ENCODE results near the gene CCDC148. TPM values are rescaled to one million over a fixed set of nuclear protein-coding genes. Genes with fewer than 3 reads are reported as not detected.

Gene CCDC148
- total RNA-seq, 1 donor from 2014 or later: 1.0 TPM

DNA sequence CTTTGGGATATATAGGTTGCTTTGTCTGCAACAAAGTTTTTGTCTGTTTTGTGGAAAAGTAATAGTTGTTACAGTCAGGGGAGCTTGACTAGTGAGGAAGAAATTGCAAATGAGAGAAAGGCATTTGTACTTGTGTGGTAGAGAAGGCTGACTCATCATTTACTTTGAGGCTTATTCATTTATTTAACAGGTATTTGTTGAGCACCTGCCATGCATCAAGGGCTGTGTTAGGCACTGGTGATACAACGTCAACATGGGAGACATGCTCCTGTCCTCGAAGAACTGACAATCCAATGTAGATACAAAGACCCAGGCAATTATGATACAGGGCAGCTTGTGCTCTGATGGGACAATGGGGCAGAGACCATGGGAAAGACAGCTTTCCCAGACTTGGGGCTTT lies 275.4 kb downstream of the CCDC148 start:
- DNase-seq (ENCODE audit: low read depth): no peak
- H3K27me3 ChIP-seq (ENCODE audit: control insufficient read depth, insufficient read depth, low read length): no peaks in the 10 kb centered on the region
- TF ChIP-seq, protein P1, sequence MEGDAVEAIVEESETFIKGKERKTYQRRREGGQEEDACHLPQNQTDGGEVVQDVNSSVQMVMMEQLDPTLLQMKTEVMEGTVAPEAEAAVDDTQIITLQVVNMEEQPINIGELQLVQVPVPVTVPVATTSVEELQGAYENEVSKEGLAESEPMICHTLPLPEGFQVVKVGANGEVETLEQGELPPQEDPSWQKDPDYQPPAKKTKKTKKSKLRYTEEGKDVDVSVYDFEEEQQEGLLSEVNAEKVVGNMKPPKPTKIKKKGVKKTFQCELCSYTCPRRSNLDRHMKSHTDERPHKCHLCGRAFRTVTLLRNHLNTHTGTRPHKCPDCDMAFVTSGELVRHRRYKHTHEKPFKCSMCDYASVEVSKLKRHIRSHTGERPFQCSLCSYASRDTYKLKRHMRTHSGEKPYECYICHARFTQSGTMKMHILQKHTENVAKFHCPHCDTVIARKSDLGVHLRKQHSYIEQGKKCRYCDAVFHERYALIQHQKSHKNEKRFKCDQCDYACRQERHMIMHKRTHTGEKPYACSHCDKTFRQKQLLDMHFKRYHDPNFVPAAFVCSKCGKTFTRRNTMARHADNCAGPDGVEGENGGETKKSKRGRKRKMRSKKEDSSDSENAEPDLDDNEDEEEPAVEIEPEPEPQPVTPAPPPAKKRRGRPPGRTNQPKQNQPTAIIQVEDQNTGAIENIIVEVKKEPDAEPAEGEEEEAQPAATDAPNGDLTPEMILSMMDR (IDR thresholded peaks at IDR 0.05; ENCODE audit: insufficient read depth, low read length, poor library complexity, severe bottlenecking): no peak
- no peaks in the 10 kb centered on the region for H3K36me3 ChIP-seq (ENCODE audit: control insufficient read depth, insufficient read depth, low read length)
- H3K4me3 ChIP-seq (ENCODE audit: low read depth, low read length): no peak overlapping the region

DNA sequence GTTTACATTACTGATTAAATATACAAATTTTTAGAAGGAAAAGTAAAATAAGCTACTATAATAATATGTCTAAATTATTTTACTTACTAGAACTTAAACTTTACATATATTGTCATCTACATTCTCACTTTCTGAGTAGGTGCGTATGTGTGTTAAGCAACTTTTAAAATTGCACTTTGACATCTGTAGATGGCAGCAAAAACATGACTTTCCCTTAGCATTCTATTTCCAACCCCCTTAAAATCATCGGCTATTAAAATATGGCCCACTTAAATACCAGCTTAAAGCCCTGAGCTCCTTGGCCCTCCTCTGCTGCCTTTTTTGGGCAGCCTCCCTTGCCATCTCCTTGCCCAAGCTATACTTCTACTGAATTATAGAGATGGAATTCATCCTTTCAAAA lies 276.9 kb downstream of the CCDC148 start:
- no peaks in the 10 kb centered on the region for H3K36me3 ChIP-seq (ENCODE audit: control insufficient read depth, insufficient read depth, low read length)
- H3K4me3 ChIP-seq (ENCODE audit: low read depth, low read length): no peak overlapping the region
- no peaks in the 10 kb centered on the region for H3K27me3 ChIP-seq (ENCODE audit: control insufficient read depth, insufficient read depth, low read length)
- no peak for DNase-seq (ENCODE audit: low read depth)
- TF ChIP-seq, protein P1 (IDR thresholded peaks at IDR 0.05; ENCODE audit: insufficient read depth, low read length, poor library complexity, severe bottlenecking): no peak

DNA sequence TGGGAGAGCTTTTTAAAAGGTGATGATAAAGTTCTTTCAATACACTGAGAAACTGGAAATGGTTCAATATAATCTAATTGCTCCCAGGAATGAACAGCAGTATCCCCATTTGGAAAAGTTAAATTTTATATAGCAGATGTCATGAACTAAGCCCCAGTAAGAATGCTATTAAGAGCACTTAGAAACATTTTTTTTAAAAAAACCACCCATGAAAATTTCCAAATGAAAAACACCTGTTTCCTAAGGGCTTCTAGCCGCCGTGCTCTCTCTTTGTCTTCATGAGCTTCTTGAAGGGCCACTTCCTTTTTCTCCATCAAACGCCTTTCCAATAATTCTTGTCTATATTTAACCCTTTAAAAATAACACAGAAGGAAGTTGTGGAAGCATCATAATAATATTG lies 277.9 kb downstream of the CCDC148 start:
- TF ChIP-seq, protein P1 (IDR thresholded peaks at IDR 0.05; ENCODE audit: insufficient read depth, low read length, poor library complexity, severe bottlenecking): no peak
- Histone ChIP-seq H3K36me3 (ENCODE audit: control insufficient read depth, insufficient read depth, low read length) (no peaks in the 10 kb centered on the region), H3K27me3 (ENCODE audit: control insufficient read depth, insufficient read depth, low read length) (no peaks in the 10 kb centered on the region), H3K4me3 (ENCODE audit: low read depth, low read length) (no peak overlapping the region)
- no peak for DNase-seq (ENCODE audit: low read depth)

DNA sequence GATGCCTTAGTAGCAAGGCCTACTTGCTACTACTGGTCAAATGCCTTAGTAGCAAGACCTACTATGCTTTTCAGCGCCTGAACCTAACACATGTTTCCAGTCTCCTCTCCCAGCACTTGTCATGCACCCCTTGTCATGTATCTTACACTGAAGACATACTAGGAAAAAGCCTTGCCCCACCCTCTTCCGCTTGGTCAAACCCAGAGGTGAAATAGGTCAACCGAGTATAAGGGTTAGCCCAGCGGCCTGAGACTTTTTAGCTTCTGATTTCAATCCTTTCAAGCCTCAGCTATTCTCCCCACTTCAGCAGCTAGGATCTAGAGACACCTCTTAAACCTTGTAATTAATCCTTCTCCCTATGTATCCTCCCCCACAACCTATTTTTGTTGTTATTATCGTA lies 281.6 kb downstream of the CCDC148 start:
- Histone ChIP-seq H3K36me3 (ENCODE audit: control insufficient read depth, insufficient read depth, low read length) (no peaks in the 10 kb centered on the region), H3K27me3 (ENCODE audit: control insufficient read depth, insufficient read depth, low read length) (no peaks in the 10 kb centered on the region), H3K4me3 (ENCODE audit: low read depth, low read length) (no peak overlapping the region)
- TF ChIP-seq, protein P1 (IDR thresholded peaks at IDR 0.05; ENCODE audit: insufficient read depth, low read length, poor library complexity, severe bottlenecking): no peak
- DNase-seq (ENCODE audit: low read depth): no peak

DNA sequence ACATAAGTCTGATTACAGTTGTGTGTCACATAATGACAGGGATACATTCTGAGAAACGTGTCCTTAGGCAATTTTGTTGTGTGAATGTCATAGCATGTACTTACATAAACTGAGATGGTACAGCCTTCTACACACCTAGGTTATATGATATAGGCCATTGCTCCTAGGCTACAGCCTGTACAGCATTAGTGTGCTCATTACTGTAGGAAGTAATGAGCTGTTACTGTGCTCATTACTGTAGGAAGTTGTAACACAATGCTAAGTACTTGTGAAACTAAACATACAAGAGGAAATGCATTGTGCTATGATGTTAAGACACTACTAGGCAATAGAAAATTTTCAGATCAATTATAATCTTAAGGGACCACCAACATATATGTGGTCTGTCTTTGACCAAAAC lies 282.1 kb downstream of the CCDC148 start:
- TF ChIP-seq, protein P1 (IDR thresholded peaks at IDR 0.05; ENCODE audit: insufficient read depth, low read length, poor library complexity, severe bottlenecking): no peak
- Histone ChIP-seq H3K4me3 (ENCODE audit: low read depth, low read length) (no peak overlapping the region), H3K36me3 (ENCODE audit: control insufficient read depth, insufficient read depth, low read length) (no peaks in the 10 kb centered on the region), H3K27me3 (ENCODE audit: control insufficient read depth, insufficient read depth, low read length) (no peaks in the 10 kb centered on the region)
- no peak for DNase-seq (ENCODE audit: low read depth)

DNA sequence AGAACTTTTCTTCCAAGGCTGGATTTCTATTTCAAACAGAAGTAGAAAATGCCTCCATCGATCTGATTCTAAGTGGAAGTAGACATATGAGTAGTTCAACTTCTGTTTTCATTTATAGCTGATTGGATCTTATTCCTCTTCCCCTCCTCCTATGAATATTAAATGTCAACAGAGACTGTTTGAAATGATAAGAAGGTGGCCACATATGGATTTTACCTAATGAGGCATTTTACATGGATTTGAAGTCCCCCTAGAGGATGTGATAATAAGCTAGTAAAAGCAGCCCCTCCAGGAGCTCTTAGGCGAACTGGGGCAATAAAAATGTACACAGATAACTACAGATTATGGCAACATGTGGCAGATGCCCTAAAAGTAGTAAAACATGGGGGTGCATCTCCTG lies 283.8 kb downstream of the CCDC148 start:
- no peak for DNase-seq (ENCODE audit: low read depth)
- H3K36me3 ChIP-seq (ENCODE audit: control insufficient read depth, insufficient read depth, low read length): no peaks in the 10 kb centered on the region

More for the DNA sequence above, 283.8 kb downstream of the CCDC148 start:
- TF ChIP-seq, protein P1 (IDR thresholded peaks at IDR 0.05; ENCODE audit: insufficient read depth, low read length, poor library complexity, severe bottlenecking): no peak
- no peak overlapping the region for H3K4me3 ChIP-seq (ENCODE audit: low read depth, low read length)
- H3K27me3 ChIP-seq (ENCODE audit: control insufficient read depth, insufficient read depth, low read length): no peaks in the 10 kb centered on the region

All from kidney epithelial cell (primary cell).